K562 (cell line): ENCODE data around the gene SLC7A8. TPM values are rescaled to one million over a fixed set of nuclear protein-coding genes. Genes with fewer than 3 reads are reported as not detected.

Experiments
- CBFA2T3 ChIP-seq: fragments of 450-650 bp; IDR thresholded peaks from 2 replicates; pipeline ENCODE4 v1.6.1; 2017
- DPF2 ChIP-seq: fragments of 450-650 bp; IDR thresholded peaks from 2 replicates; pipeline ENCODE4 v1.6.1; 2016
- SETDB1 ChIP-seq: IDR thresholded peaks from one replicate; pipeline ENCODE4 v1.6.1; 2012; ENCODE audit warnings: low read length, control low read depth, inconsistent platforms
- TEAD2 ChIP-seq: fragments of 450-650 bp; IDR thresholded peaks from 2 replicates; pipeline ENCODE4 v1.6.1; 2016; ENCODE audit warnings: missing genetic modification characterization, control low read depth, missing compliant biosample characterization
- TFAP4 ChIP-seq: sonication (generic); formaldehyde crosslinking; IDR thresholded peaks from 2 replicates; pipeline ENCODE4 v1.8.0; 2022; ENCODE audit warnings: missing genetic modification reagents, mild to moderate bottlenecking, moderate library complexity, borderline replicate concordance
- ZNF280A ChIP-seq: fragments of 450-650 bp; IDR thresholded peaks from 2 replicates; pipeline ENCODE4 v1.6.1; 2018; ENCODE audit warnings: mild to moderate bottlenecking, low read depth; ENCODE audit not compliant: partially characterized antibody
- ZNF282 ChIP-seq: sonication (generic); formaldehyde crosslinking; IDR thresholded peaks from 2 replicates; pipeline ENCODE4 v1.8.1; 2023; ENCODE audit warnings: missing genetic modification reagents
- polyA plus RNA-seq, 8 experiments: library from polyadenylated mRNA; depleted of rRNA in 4 of 8; stranded (reverse) in 5 of 8; unstranded in 3 of 8; fragments of >200 nt; fragmentation: Nextera tagmentation in 2 of 8; fragmentation: Illumina TruSeq in 1 of 8; extraction: Ambion mirVana in 2 of 8; extraction: Trizol in 1 of 8; gene quantifications; 2 replicates each; pipeline versions ENCODE4 v1.2.1 to v1.2.3, GENCODE V29; 2011 to 2014; ENCODE audit warnings: inconsistent platforms in 1 of 8, missing spikeins in 1 of 8
- total RNA-seq, 7 experiments: library from RNA; depleted of rRNA in 6 of 7; stranded (reverse); fragments of >200 nt in 6 of 7; fragmentation: Illumina TruSeq in 2 of 7; extraction: Trizol in 2 of 7; gene quantifications; 2 replicates each; pipeline versions ENCODE4 v1.2.1 to v1.2.3, GENCODE V29; 2011 to 2021; ENCODE audit warnings: low replicate concordance in 1 of 7
- TF ChIP-seq, protein P1 (sequence below): fragments of 200-800 bp; sonication (Bioruptor generic); IDR thresholded peaks from 2 replicates; pipeline ENCODE4 v1.6.1; 2017; ENCODE audit warnings: missing genetic modification characterization, missing compliant biosample characterization

The SLC7A8 gene
- total and polyA plus RNA-seq, 9 of the 15 experiments (the other 6 are each of a cell fraction or from before 2014, with no cell fraction given), result 2.0 to 33.0 (median 6.0) TPM

DNA sequence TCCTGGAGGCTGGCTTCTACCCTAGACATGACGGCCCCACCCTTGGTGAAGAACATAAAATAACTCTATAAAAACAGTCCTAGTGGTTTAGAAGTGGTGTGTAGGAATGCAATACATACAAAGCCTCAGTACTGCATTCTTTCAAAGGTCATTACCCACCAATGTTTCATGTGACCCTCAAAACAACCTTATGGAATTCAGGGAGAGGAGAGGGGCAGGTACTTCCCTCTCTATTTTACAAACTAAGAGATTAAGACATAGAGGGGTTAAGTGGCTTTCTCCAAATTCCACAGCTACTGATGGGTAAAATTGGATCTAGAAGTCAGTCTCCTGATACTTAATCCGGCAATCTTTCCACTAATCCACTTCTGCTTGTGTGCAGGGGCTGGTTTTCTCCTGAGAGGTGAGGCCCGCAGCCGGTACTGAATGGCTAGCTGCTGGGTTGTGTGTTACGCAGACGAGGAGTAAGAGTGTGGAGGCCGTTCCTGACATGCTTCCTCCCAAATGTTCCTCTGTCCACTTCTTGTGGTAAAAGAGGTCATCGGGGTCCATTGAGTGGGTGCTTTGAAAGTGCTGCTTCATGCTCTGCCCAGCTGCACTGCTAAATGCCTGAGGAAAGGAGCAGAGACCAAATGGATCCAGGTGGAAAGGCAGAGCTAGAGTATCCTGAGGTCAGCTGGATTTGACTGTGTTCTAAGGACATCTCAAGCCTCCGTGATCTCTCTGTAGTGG is 16.2 kb downstream of the SLC7A8 start (continued):
- peak; percentile 46 for TF ChIP-seq CBFA2T3
- TF ChIP-seq TEAD2 (tag), result no peak
- no peak for TF ChIP-seq SETDB1
- no peak for TF ChIP-seq DPF2
- TF ChIP-seq, protein P1, sequence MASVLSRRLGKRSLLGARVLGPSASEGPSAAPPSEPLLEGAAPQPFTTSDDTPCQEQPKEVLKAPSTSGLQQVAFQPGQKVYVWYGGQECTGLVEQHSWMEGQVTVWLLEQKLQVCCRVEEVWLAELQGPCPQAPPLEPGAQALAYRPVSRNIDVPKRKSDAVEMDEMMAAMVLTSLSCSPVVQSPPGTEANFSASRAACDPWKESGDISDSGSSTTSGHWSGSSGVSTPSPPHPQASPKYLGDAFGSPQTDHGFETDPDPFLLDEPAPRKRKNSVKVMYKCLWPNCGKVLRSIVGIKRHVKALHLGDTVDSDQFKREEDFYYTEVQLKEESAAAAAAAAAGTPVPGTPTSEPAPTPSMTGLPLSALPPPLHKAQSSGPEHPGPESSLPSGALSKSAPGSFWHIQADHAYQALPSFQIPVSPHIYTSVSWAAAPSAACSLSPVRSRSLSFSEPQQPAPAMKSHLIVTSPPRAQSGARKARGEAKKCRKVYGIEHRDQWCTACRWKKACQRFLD (CRISPR knock-in tag), result peak; percentile 38; the same call in 1 of the 2 replicates
- peak; percentile 31; the same call in 1 of the 2 replicates for TF ChIP-seq TFAP4 (CRISPR knock-in tag)
- TF ChIP-seq ZNF282 (CRISPR knock-in tag), result no peak
- TF ChIP-seq ZNF280A, result no peak
